D721Med (cell line): ENCODE results near the gene PPP1R2B.

Source experiments
- DNase-seq: peaks from one replicate; pipeline ENCODE4 v3.0.0; 2011; ENCODE audit warnings: low spot score; ENCODE audit not compliant: insufficient read length
- FAIRE-seq: peaks from 2 replicates; lab custom pipeline; 2011; peaks lifted over from hg19 to GRCh38; lab: Jason Lieb, UNC
- CTCF ChIP-seq: IDR thresholded peaks from 2 replicates; pipeline ENCODE4 v1.5.1; 2012; ENCODE audit warnings: mild to moderate bottlenecking, control low read depth; ENCODE audit not compliant: insufficient read depth; ENCODE audit errors: missing control alignments

Gene PPP1R2B

GRCh38 chr5:156870498-156870839, 20.4 kb downstream of the PPP1R2B start:
- no peak for TF ChIP-seq CTCF
- no peak for DNase-seq
- no peak for FAIRE-seq

- DNase-seq (no peak), FAIRE-seq (no peak)
- TF ChIP-seq CTCF = no peak
These were observed 21.1 kb downstream of the PPP1R2B start for GRCh38 chr5:156871212-156871611.

- peak; percentile 43 for DNase-seq
- peak; percentile 89 for FAIRE-seq
- peak; percentile 6 for TF ChIP-seq CTCF
These were observed 29.7 kb downstream of the PPP1R2B start for GRCh38 chr5:156879665-156880285.

GRCh38 chr5:156883316-156883875, 33.3 kb downstream of the PPP1R2B start:
- FAIRE-seq (no peak), DNase-seq (no peak)

GRCh38 chr5:156888520-156888919, 38.4 kb downstream of the PPP1R2B start:
- no peak for FAIRE-seq
- no peak for TF ChIP-seq CTCF
- no peak for DNase-seq

More at GRCh38 chr5:156883316-156883875, 33.3 kb downstream of the PPP1R2B start:
- no peak for TF ChIP-seq CTCF

- no peak for FAIRE-seq
- no peak for DNase-seq
- no peak for TF ChIP-seq CTCF
These were observed 42.1 kb downstream of the PPP1R2B start for GRCh38 chr5:156892223-156892622.

- DNase-seq = no peak
- no peak for FAIRE-seq
- TF ChIP-seq CTCF = no peak
These were observed 42.8 kb downstream of the PPP1R2B start for GRCh38 chr5:156892864-156893263.
